ENCODE results near the gene TCF7L2.

TCF7L2 gene

GRCh38 chr10:113084031-113084430 lies 134.0 kb downstream of the TCF7L2 start:
- Histone ChIP-seq H3K36me3 (ENCODE audit: control insufficient read depth, low read length) (no peaks in the 10 kb centered on the region), H3K27me3 (ENCODE audit: control insufficient read depth, low read length) (no peaks in the 10 kb centered on the region), H3K4me3 (ENCODE audit: low read length) (no peak overlapping the region), H3K4me1 (ENCODE audit: control insufficient read depth, low read length) (no peaks in the 10 kb centered on the region), H3K4me2 (ENCODE audit: low read length) (no peak overlapping the region), H3K9me2 (replicated peaks; ENCODE audit: control insufficient read depth, low read length) (no peaks in the 10 kb centered on the region), H3K27ac (ENCODE audit: low read depth, low read length) (no peak overlapping the region), H3K9me3 (ENCODE audit: control insufficient read depth, insufficient read depth, low read length) (no peaks in the 10 kb centered on the region), H3F3A (ENCODE audit: control insufficient read depth, insufficient read depth) (no peaks in the 10 kb centered on the region), H3K79me2 (ENCODE audit: control insufficient read depth, low read length) (no peaks in the 10 kb centered on the region), H4K20me1 (ENCODE audit: control insufficient read depth, insufficient read depth, low read depth, low read length) (no peaks in the 10 kb centered on the region)
- no peak for TF ChIP-seq CTCF (IDR thresholded peaks at IDR 0.05; ENCODE audit: low read depth, low read length, poor library complexity, severe bottlenecking)
- no peak for TF ChIP-seq EZH2phosphoT487 (IDR thresholded peaks at IDR 0.05; ENCODE audit: borderline replicate concordance, low read length)

GRCh38 chr10:113085776-113086175 lies 135.7 kb downstream of the TCF7L2 start:
- no peaks in the 10 kb centered on the region for H3K9me2 ChIP-seq (replicated peaks; ENCODE audit: control insufficient read depth, low read length)
- H3K79me2 ChIP-seq (ENCODE audit: control insufficient read depth, low read length) = no peaks in the 10 kb centered on the region
- no peaks in the 10 kb centered on the region for H3K9me3 ChIP-seq (ENCODE audit: control insufficient read depth, insufficient read depth, low read length)
- H3K4me3 ChIP-seq (ENCODE audit: low read length) = no peak overlapping the region
- no peak for TF ChIP-seq CTCF (IDR thresholded peaks at IDR 0.05; ENCODE audit: low read depth, low read length, poor library complexity, severe bottlenecking)
- TF ChIP-seq EZH2phosphoT487 (IDR thresholded peaks at IDR 0.05; ENCODE audit: borderline replicate concordance, low read length) = no peak
- no peak overlapping the region for H3K27ac ChIP-seq (ENCODE audit: low read depth, low read length)
- H3K27me3 ChIP-seq (ENCODE audit: control insufficient read depth, low read length) = no peaks in the 10 kb centered on the region
- 0 out of 2 replicates have a peak, but pooled peaks cover 3% of the 10 kb centered on the region for H4K20me1 ChIP-seq (ENCODE audit: control insufficient read depth, insufficient read depth, low read depth, low read length)
- H3F3A ChIP-seq (ENCODE audit: control insufficient read depth, insufficient read depth) = no peaks in the 10 kb centered on the region
- no peaks in the 10 kb centered on the region for H3K4me1 ChIP-seq (ENCODE audit: control insufficient read depth, low read length)
- no peak overlapping the region for H3K4me2 ChIP-seq (ENCODE audit: low read length)
- no peaks in the 10 kb centered on the region for H3K36me3 ChIP-seq (ENCODE audit: control insufficient read depth, low read length)

- Histone ChIP-seq H3K27me3 (ENCODE audit: control insufficient read depth, low read length) (no peaks in the 10 kb centered on the region), H3K36me3 (ENCODE audit: control insufficient read depth, low read length) (no peaks in the 10 kb centered on the region), H3F3A (ENCODE audit: control insufficient read depth, insufficient read depth) (no peaks in the 10 kb centered on the region), H3K27ac (ENCODE audit: low read depth, low read length) (no peak overlapping the region), H3K4me2 (ENCODE audit: low read length) (no peak overlapping the region), H3K9me3 (ENCODE audit: control insufficient read depth, insufficient read depth, low read length) (no peaks in the 10 kb centered on the region), H4K20me1 (ENCODE audit: control insufficient read depth, insufficient read depth, low read depth, low read length) (0 out of 2 replicates have a peak, but pooled peaks cover 3% of the 10 kb centered on the region), H3K9me2 (replicated peaks; ENCODE audit: control insufficient read depth, low read length) (no peaks in the 10 kb centered on the region), H3K4me3 (ENCODE audit: low read length) (no peak overlapping the region), H3K4me1 (ENCODE audit: control insufficient read depth, low read length) (no peaks in the 10 kb centered on the region), H3K79me2 (ENCODE audit: control insufficient read depth, low read length) (no peaks in the 10 kb centered on the region)
- no peak for TF ChIP-seq CTCF (IDR thresholded peaks at IDR 0.05; ENCODE audit: low read depth, low read length, poor library complexity, severe bottlenecking)
- TF ChIP-seq EZH2phosphoT487 (IDR thresholded peaks at IDR 0.05; ENCODE audit: borderline replicate concordance, low read length) = no peak
These were observed 136.2 kb downstream of the TCF7L2 start for GRCh38 chr10:113086282-113086681.

Measured in DOHH2 (cell line).